Gastroesophageal sphincter (tissue), 3 donors: Measurements from ENCODE around the gene AASDH.

Experiments
- POLR2A ChIP-seq, 2 donors: fragments of 450-650 bp; IDR thresholded peaks; one replicate each; pipeline ENCODE4 v1.6.1; 2017; ENCODE audit warnings: antibody characterized with exemption in 2 of 2, mild to moderate bottlenecking in 2 of 2, moderate library complexity in 1 of 2
- TF ChIP-seq, protein P1 (sequence below), 4 experiments: fragments of 200-600 bp in 2 of 4; fragments of 450-650 bp in 2 of 4; sonication (generic) in 1 of 4; IDR thresholded peaks; one replicate each; pipeline ENCODE4 v1.5.1; 2017 to 2019; ENCODE audit warnings: antibody characterized with exemption in 4 of 4, mild to moderate bottlenecking in 2 of 4, moderate library complexity in 2 of 4

DNA sequence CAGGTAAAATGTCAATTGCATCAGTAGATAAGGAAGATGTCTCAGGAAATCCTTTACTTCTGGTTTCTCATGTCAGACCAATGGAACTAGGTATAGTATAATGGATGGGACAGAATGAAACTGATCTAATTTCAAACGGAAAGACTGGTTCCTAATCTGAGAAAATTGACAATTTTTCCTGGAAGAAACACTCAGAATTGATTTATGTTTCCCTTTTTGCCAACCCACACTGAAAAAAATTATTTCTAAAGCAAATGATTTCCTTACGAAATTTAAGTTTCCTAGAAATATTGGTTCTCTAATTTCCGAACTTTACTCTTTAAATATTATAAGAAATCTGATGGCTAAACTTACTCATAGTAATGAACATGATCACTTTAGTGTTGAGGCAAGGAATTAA, 29.1 kb upstream of the AASDH start:
- TF ChIP-seq, protein P1, sequence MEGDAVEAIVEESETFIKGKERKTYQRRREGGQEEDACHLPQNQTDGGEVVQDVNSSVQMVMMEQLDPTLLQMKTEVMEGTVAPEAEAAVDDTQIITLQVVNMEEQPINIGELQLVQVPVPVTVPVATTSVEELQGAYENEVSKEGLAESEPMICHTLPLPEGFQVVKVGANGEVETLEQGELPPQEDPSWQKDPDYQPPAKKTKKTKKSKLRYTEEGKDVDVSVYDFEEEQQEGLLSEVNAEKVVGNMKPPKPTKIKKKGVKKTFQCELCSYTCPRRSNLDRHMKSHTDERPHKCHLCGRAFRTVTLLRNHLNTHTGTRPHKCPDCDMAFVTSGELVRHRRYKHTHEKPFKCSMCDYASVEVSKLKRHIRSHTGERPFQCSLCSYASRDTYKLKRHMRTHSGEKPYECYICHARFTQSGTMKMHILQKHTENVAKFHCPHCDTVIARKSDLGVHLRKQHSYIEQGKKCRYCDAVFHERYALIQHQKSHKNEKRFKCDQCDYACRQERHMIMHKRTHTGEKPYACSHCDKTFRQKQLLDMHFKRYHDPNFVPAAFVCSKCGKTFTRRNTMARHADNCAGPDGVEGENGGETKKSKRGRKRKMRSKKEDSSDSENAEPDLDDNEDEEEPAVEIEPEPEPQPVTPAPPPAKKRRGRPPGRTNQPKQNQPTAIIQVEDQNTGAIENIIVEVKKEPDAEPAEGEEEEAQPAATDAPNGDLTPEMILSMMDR (IDR thresholded peaks at IDR 0.05): no peak
- no peak for TF ChIP-seq POLR2A (IDR thresholded peaks at IDR 0.05)
